C4-2B (cell line): ENCODE data around the gene FBXL14.

Source experiments
- CTCF ChIP-seq: fragments of 450-650 bp; conservative IDR thresholded peaks from 2 replicates; pipeline ENCODE4 v1.5.1; 2017; ENCODE audit warnings: mild to moderate bottlenecking
- ZFX ChIP-seq: fragments of 450-650 bp; IDR thresholded peaks from 2 replicates; pipeline ENCODE4 v1.6.1; 2017

- TF ChIP-seq ZFX, result no peak
- no peak for TF ChIP-seq CTCF
These were observed 60.6 kb downstream of the FBXL14 start for GRCh38 chr12:1533602-1534304.
